Endothelial cell of umbilical vein (primary cell): Measurements from ENCODE around the gene ZNF778.

Experiments
- EZH2 ChIP-seq: IDR thresholded peaks from 2 replicates; pipeline ENCODE4 v1.6.1; 2012; ENCODE audit warnings: borderline replicate concordance, low read depth, mild to moderate bottlenecking, moderate library complexity, low read length, inconsistent platforms; ENCODE audit not compliant: severe bottlenecking
- MYC ChIP-seq: IDR thresholded peaks from one replicate; pipeline ENCODE4 v1.6.1; 2011; ENCODE audit warnings: mild to moderate bottlenecking, low read depth, low read length
- POLR2A ChIP-seq: IDR thresholded peaks from 2 replicates; pipeline ENCODE4 v1.6.1; 2012; ENCODE audit warnings: low read depth, mild to moderate bottlenecking, control low read depth, low read length
- POLR2AphosphoS5 ChIP-seq: IDR thresholded peaks from 2 replicates; pipeline ENCODE4 v1.6.1; 2012; ENCODE audit warnings: low read depth, mild to moderate bottlenecking, control low read depth, low read length, moderate library complexity; ENCODE audit not compliant: insufficient read depth
- TF ChIP-seq, protein P1 (sequence below), 2 donors: IDR thresholded peaks; 1 replicate in 1 of 2; 2 replicates in 1 of 2; pipeline ENCODE4 v1.5.1; 2011; ENCODE audit warnings: low read length in 2 of 2, mild to moderate bottlenecking in 2 of 2, moderate library complexity in 2 of 2, control low read depth in 1 of 2, inconsistent platforms in 1 of 2, low read depth in 1 of 2; ENCODE audit not compliant: insufficient read depth in 1 of 2; ENCODE audit errors: extremely low read depth in 1 of 2

DNA sequence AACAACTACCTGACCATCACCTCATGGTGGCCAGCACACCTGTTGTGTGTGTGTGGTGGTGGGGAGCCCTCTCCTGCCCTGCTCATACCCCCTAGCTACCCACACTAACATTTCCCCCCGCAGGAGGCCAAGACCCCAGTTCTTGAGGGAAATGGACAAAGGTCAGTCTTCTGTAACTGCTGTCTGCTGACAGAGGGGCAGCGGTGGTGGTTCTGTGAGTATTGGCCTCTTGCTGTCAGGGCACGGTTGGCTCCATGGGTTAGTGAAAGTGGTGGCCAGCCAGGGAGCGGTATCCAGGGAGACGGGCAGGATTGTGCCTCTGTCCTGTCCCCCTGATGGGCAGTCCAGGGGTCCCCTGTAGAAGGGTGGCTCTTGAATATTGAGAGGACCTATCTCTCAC, 26.2 kb downstream of the ZNF778 start:
- TF ChIP-seq MYC, result no peak
- no peak for TF ChIP-seq POLR2A
- TF ChIP-seq, protein P1, sequence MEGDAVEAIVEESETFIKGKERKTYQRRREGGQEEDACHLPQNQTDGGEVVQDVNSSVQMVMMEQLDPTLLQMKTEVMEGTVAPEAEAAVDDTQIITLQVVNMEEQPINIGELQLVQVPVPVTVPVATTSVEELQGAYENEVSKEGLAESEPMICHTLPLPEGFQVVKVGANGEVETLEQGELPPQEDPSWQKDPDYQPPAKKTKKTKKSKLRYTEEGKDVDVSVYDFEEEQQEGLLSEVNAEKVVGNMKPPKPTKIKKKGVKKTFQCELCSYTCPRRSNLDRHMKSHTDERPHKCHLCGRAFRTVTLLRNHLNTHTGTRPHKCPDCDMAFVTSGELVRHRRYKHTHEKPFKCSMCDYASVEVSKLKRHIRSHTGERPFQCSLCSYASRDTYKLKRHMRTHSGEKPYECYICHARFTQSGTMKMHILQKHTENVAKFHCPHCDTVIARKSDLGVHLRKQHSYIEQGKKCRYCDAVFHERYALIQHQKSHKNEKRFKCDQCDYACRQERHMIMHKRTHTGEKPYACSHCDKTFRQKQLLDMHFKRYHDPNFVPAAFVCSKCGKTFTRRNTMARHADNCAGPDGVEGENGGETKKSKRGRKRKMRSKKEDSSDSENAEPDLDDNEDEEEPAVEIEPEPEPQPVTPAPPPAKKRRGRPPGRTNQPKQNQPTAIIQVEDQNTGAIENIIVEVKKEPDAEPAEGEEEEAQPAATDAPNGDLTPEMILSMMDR (IDR thresholded peaks at IDR 0.05; ENCODE audit: extremely low read depth in 1 of 2, insufficient read depth in 1 of 2, low read depth in 1 of 2, low read length in 2 of 2), result no peak
- no peak for TF ChIP-seq EZH2
- TF ChIP-seq POLR2AphosphoS5, result no peak
